DND-41 (cell line): ENCODE results near the gene ARHGAP6.

Source experiments
- ATAC-seq: fragments of 200-7000 bp; cut with Tn5 transposase; 3 replicates; pipeline ENCODE4 v1.9.1; 2021; ENCODE audit warnings: low read depth; ENCODE audit not compliant: insufficient read depth
- DNase-seq: peaks from one replicate; pipeline ENCODE4 v3.0.0-alpha.2; 2020
- H2AFZ ChIP-seq: 2 replicates; pipeline ENCODE4 v1.6.0; 2012; ENCODE audit warnings: low read depth, low read length
- H3K27ac ChIP-seq: 2 replicates; pipeline ENCODE4 v1.5.1; 2012; ENCODE audit warnings: low read length, inconsistent platforms
- H3K27me3 ChIP-seq: fragments of 200-600 bp; sonication (generic); 2 replicates; pipeline ENCODE4 v1.6.0; 2012; ENCODE audit warnings: low read length, mild to moderate bottlenecking, inconsistent platforms; ENCODE audit not compliant: insufficient read depth, poor library complexity
- H3K36me3 ChIP-seq: 2 replicates; pipeline ENCODE4 v1.5.1; 2012; ENCODE audit warnings: low read length, inconsistent platforms; ENCODE audit not compliant: insufficient read depth
- H3K4me1 ChIP-seq: 2 replicates; pipeline ENCODE4 v1.5.1; 2012; ENCODE audit warnings: mild to moderate bottlenecking, low read length; ENCODE audit not compliant: insufficient read depth
- H3K4me2 ChIP-seq: 2 replicates; pipeline ENCODE4 v1.6.0; 2012; ENCODE audit warnings: mild to moderate bottlenecking, moderate library complexity, low read length, inconsistent platforms; ENCODE audit not compliant: insufficient read depth
- H3K4me3 ChIP-seq, 2 experiments: fragments of 200-600 bp in 1 of 2; shearing (Covaris generic) in 1 of 2; 2 replicates each; pipeline ENCODE4 v1.5.1; 2012 to 2016; ENCODE audit warnings: inconsistent platforms in 2 of 2, low read length in 2 of 2, mild to moderate bottlenecking in 2 of 2, low read depth in 1 of 2, moderate library complexity in 1 of 2
- H3K79me2 ChIP-seq: 2 replicates; pipeline ENCODE4 v1.6.0; 2012; ENCODE audit warnings: low read length, inconsistent platforms; ENCODE audit not compliant: insufficient read depth
- H3K9ac ChIP-seq: 2 replicates; pipeline ENCODE4 v1.6.0; 2012; ENCODE audit warnings: low read depth, mild to moderate bottlenecking, inconsistent platforms, low read length, moderate library complexity
- H3K9me3 ChIP-seq: 2 replicates; pipeline ENCODE4 v1.5.1; 2012; ENCODE audit warnings: low read length, moderate library complexity, mild to moderate bottlenecking, inconsistent platforms; ENCODE audit not compliant: insufficient read depth, severe bottlenecking
- H4K20me1 ChIP-seq: 2 replicates; pipeline ENCODE4 v1.6.0; 2012; ENCODE audit warnings: low read length; ENCODE audit not compliant: insufficient read depth
- CTCF ChIP-seq: IDR thresholded peaks from 2 replicates; pipeline ENCODE4 v1.5.1; 2012; ENCODE audit warnings: borderline replicate concordance, low read length, moderate library complexity, mild to moderate bottlenecking; ENCODE audit not compliant: poor library complexity, severe bottlenecking; ENCODE audit errors: extremely low read depth
- EZH2 ChIP-seq: IDR thresholded peaks from 3 replicates; pipeline ENCODE4 v1.6.1; 2012; ENCODE audit warnings: borderline replicate concordance, low read depth, mild to moderate bottlenecking, moderate library complexity, low read length, inconsistent platforms; ENCODE audit not compliant: severe bottlenecking

The ARHGAP6 gene

GRCh38 chrX:11374570-11374969 is 291.1 kb downstream of the ARHGAP6 start:
- no peak overlapping the region for H2AFZ ChIP-seq
- no peak for DNase-seq
- no peaks in the 10 kb centered on the region for H3K36me3 ChIP-seq
- TF ChIP-seq EZH2: no peak
- TF ChIP-seq CTCF: no peak
- no peak overlapping the region for H3K4me3 ChIP-seq
- H3K9me3 ChIP-seq: no peaks in the 10 kb centered on the region
- H3K27me3 ChIP-seq: no peaks in the 10 kb centered on the region
- no peak overlapping the region for H3K27ac ChIP-seq
- no peaks in the 10 kb centered on the region for H4K20me1 ChIP-seq
- no peaks in the 10 kb centered on the region for H3K4me1 ChIP-seq
- no peak overlapping the region for H3K4me2 ChIP-seq
- H3K79me2 ChIP-seq: no peaks in the 10 kb centered on the region
- H3K9ac ChIP-seq: no peak overlapping the region
- no peak for ATAC-seq

GRCh38 chrX:11371106-11371505 is 294.6 kb downstream of the ARHGAP6 start:
- DNase-seq: no peak
- H2AFZ ChIP-seq: no peak overlapping the region
- H3K4me1 ChIP-seq: no peaks in the 10 kb centered on the region
- no peak for ATAC-seq
- H3K4me2 ChIP-seq: no peak overlapping the region
- no peaks in the 10 kb centered on the region for H3K9me3 ChIP-seq
- H3K4me3 ChIP-seq: no peak overlapping the region
- TF ChIP-seq CTCF (no peak), EZH2 (no peak)
- H3K79me2 ChIP-seq: no peaks in the 10 kb centered on the region
- no peaks in the 10 kb centered on the region for H3K27me3 ChIP-seq
- H3K36me3 ChIP-seq: no peaks in the 10 kb centered on the region
- H4K20me1 ChIP-seq: no peaks in the 10 kb centered on the region
- no peak overlapping the region for H3K27ac ChIP-seq
- H3K9ac ChIP-seq: no peak overlapping the region

GRCh38 chrX:11367609-11368430 is 297.9 kb downstream of the ARHGAP6 start:
- no peaks in the 10 kb centered on the region for H3K36me3 ChIP-seq
- H3K27ac ChIP-seq: no peak overlapping the region
- no peak overlapping the region for H3K4me2 ChIP-seq
- H4K20me1 ChIP-seq: no peaks in the 10 kb centered on the region
- H3K4me1 ChIP-seq: no peaks in the 10 kb centered on the region
- no peak for TF ChIP-seq EZH2
- no peak for TF ChIP-seq CTCF
- no peaks in the 10 kb centered on the region for H3K79me2 ChIP-seq
- H3K9me3 ChIP-seq: no peaks in the 10 kb centered on the region
- ATAC-seq: no peak
- no peak overlapping the region for H3K9ac ChIP-seq
- no peak for DNase-seq
- H3K4me3 ChIP-seq: no peak overlapping the region
- H2AFZ ChIP-seq: no peak overlapping the region
- H3K27me3 ChIP-seq: no peaks in the 10 kb centered on the region
